Measurements from ENCODE around the gene PRKCZ. TPM values are rescaled to one million over a fixed set of nuclear protein-coding genes. Genes with fewer than 3 reads are reported as not detected.

Gene PRKCZ
- total RNA-seq, 2 experiments from 2014 or later, result 17.8 to 19.0 TPM

DNA sequence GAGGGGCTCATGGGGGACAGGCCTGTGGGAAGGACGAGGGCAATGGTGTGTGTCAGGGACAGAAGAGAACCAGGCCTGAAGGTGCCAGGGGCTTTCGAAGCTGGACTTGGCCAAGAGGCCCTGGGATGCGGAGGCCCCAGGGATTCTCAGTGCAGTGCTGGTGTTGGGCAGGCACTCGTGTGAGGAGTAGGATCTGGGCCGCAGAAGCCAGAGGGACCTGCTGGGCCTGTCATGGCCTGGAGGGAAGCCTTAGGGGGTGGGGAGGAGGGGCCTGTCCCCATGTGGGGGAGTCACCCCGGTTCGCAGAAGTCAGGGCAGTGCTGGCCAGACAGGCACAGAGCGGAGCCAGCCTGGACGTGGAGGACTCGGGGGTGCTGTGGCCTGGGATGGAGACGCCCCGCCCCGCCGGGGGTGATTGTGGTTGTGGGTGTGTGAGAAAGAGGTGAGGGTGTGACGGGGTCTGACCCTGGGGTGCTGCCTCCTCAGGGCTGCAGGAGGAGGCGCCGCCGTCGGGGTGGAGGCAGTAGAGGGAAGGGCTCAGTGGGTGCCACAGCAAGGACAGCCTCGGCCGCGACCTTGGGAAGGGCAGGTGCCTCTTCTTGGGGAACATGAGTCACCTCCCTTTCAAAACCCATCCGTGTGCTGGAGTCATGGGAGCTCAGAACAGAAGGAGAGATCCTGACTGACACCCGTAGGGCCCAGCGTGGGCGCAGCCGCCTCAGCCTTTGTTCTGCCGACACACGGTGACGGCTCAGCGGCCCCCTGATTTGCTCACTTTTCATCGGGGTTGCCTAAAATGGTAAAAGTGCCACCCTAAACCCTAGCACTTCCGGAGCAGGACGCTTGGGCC lies 110.5 kb downstream of the PRKCZ start:
- Histone ChIP-seq H3K9me3 (ENCODE audit: control insufficient read depth in 1 of 2, insufficient read depth in 1 of 2, low read length in 2 of 2) (peaks cover 0 to 10% of the 10 kb centered on the region in 2 experiments), H3K27me3 (ENCODE audit: control insufficient read depth in 1 of 2, insufficient read depth in 2 of 2, low read length in 2 of 2) (no peaks in the 10 kb centered on the region), H3K4me1 (ENCODE audit: insufficient read depth, low read length) (no peaks in the 10 kb centered on the region), H3K27ac (ENCODE audit: low read depth in 1 of 2, low read length in 2 of 2) (no peak overlapping the region), H3K36me3 (ENCODE audit: insufficient read depth, low read length) (peaks cover 20% of the 10 kb centered on the region), H3K4me3 (ENCODE audit: low read length) (no peak overlapping the region)
- intact Hi-C loops (cut with DNase I, micrococcal nuclease), result loop anchor here in 1 of 2 experiments (5.0 kb wide), 1 partner anchor 218 kb away; no protein-coding TSS in a partner anchor
- Mint-ChIP-seq H3K9me3 (no peaks in the 10 kb centered on the region), H3K27me3 (no peaks in the 10 kb centered on the region), H3K4me1 (ENCODE audit: low read depth) (peaks cover 7% of the 10 kb centered on the region), H3K36me3 (ENCODE audit: low read depth) (peaks cover 37% of the 10 kb centered on the region), H3K4me3 (no peak overlapping the region), H3K27ac (no peak overlapping the region)
- TF ChIP-seq, protein P1, sequence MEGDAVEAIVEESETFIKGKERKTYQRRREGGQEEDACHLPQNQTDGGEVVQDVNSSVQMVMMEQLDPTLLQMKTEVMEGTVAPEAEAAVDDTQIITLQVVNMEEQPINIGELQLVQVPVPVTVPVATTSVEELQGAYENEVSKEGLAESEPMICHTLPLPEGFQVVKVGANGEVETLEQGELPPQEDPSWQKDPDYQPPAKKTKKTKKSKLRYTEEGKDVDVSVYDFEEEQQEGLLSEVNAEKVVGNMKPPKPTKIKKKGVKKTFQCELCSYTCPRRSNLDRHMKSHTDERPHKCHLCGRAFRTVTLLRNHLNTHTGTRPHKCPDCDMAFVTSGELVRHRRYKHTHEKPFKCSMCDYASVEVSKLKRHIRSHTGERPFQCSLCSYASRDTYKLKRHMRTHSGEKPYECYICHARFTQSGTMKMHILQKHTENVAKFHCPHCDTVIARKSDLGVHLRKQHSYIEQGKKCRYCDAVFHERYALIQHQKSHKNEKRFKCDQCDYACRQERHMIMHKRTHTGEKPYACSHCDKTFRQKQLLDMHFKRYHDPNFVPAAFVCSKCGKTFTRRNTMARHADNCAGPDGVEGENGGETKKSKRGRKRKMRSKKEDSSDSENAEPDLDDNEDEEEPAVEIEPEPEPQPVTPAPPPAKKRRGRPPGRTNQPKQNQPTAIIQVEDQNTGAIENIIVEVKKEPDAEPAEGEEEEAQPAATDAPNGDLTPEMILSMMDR (IDR thresholded peaks at IDR 0.05), result no peak
- ATAC-seq (ENCODE audit: poor library complexity) (no peak), DNase-seq (no peak)
- ChIA-PET POLR2A (no interaction called here), CTCF (no interaction called here)

GRCh38 chr1:2163205-2163604 lies 113.0 kb downstream of the PRKCZ start:
- POLR2A ChIA-PET, result interaction anchor here (1.4 kb wide), 1 partner anchor 36 kb away, joined by 3 read pairs; no protein-coding TSS in a partner anchor
- no peaks in the 10 kb centered on the region for H3K4me1 ChIP-seq (ENCODE audit: insufficient read depth, low read length)
- no peak overlapping the region for H3K27ac ChIP-seq (ENCODE audit: low read depth in 1 of 2, low read length in 2 of 2)
- H3K4me3 ChIP-seq (ENCODE audit: low read length), result no peak overlapping the region
- H3K9me3 Mint-ChIP-seq, result no peaks in the 10 kb centered on the region
- no peaks in the 10 kb centered on the region for H3K27me3 Mint-ChIP-seq
- no peak for ATAC-seq (ENCODE audit: poor library complexity)
- H3K27me3 ChIP-seq (ENCODE audit: control insufficient read depth in 1 of 2, insufficient read depth in 2 of 2, low read length in 2 of 2), result no peaks in the 10 kb centered on the region
- TF ChIP-seq, protein P1 (IDR thresholded peaks at IDR 0.05), result no peak
- CTCF ChIA-PET, result interaction anchor here (0.7 to 1.1 kb wide), 2 partner anchors 30 to 32 kb away, joined by 3 read pairs; no protein-coding TSS in a partner anchor
- peak in 1 of 14 experiments; percentile 19 for DNase-seq
- H3K9me3 ChIP-seq (ENCODE audit: control insufficient read depth in 1 of 2, insufficient read depth in 1 of 2, low read length in 2 of 2), result peaks cover 0 to 10% of the 10 kb centered on the region in 2 experiments
- H3K36me3 Mint-ChIP-seq (ENCODE audit: low read depth), result peaks cover 18% of the 10 kb centered on the region
- intact Hi-C loops (cut with DNase I, micrococcal nuclease), result loop anchor here in 1 of 2 experiments (5.0 kb wide), 1 partner anchor 221 kb away; no protein-coding TSS in a partner anchor
- H3K27ac Mint-ChIP-seq, result no peak overlapping the region
- no peak overlapping the region for H3K4me3 Mint-ChIP-seq
- H3K4me1 Mint-ChIP-seq (ENCODE audit: low read depth), result peaks cover 7% of the 10 kb centered on the region
- peaks cover 8% of the 10 kb centered on the region for H3K36me3 ChIP-seq (ENCODE audit: insufficient read depth, low read length)

DNA sequence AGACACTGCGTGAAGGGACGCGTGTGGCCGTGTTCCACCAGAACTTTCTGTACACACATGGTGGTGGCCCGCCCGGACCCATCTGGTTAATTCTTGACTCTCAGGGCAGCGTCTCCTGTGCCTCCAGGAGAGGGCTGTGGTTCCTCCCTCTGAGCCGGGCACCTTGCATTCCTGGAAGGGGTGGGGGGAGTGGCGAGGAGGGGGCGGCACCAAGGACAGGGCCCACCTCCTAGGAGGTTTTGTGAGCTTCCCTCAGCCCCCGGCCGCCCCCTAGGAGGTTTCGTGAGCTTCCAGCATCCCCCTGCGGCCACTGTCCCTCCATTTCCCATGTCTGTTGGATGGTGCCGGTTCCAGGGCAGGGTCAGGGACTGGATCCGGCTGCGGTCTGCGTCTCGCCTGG lies 115.4 kb downstream of the PRKCZ start:
- Mint-ChIP-seq H3K27ac (no peak overlapping the region), H3K4me1 (ENCODE audit: low read depth) (peaks cover 7% of the 10 kb centered on the region), H3K27me3 (no peaks in the 10 kb centered on the region), H3K4me3 (no peak overlapping the region), H3K9me3 (no peaks in the 10 kb centered on the region), H3K36me3 (ENCODE audit: low read depth) (peaks cover 8% of the 10 kb centered on the region)
- TF ChIP-seq, protein P1 (IDR thresholded peaks at IDR 0.05), result no peak
- CTCF ChIA-PET, result no interaction called here
- peaks cover 0 to 10% of the 10 kb centered on the region in 2 experiments for H3K9me3 ChIP-seq (ENCODE audit: control insufficient read depth in 1 of 2, insufficient read depth in 1 of 2, low read length in 2 of 2)
- no peak overlapping the region for H3K27ac ChIP-seq (ENCODE audit: low read depth in 1 of 2, low read length in 2 of 2)
- POLR2A ChIA-PET, result no interaction called here
- no peaks in the 10 kb centered on the region for H3K36me3 ChIP-seq (ENCODE audit: insufficient read depth, low read length)
- H3K4me3 ChIP-seq (ENCODE audit: low read length), result no peak overlapping the region
- ATAC-seq (ENCODE audit: poor library complexity) (no peak), DNase-seq (no peak)
- H3K27me3 ChIP-seq (ENCODE audit: control insufficient read depth in 1 of 2, insufficient read depth in 2 of 2, low read length in 2 of 2), result no peaks in the 10 kb centered on the region
- H3K4me1 ChIP-seq (ENCODE audit: insufficient read depth, low read length), result no peaks in the 10 kb centered on the region
- intact Hi-C loops (cut with DNase I, micrococcal nuclease), result no loop called here
